ENCODE data around the gene COQ5. TPM values are rescaled to one million over a fixed set of nuclear protein-coding genes. Genes with fewer than 3 reads are reported as not detected.
A peak's percentile ranks its signal among the peaks of the same experiment; 100 is the strongest.

The COQ5 gene
- total and polyA plus RNA-seq, 2 donors (not counting 1 experiment from before 2014, with no cell fraction given), result 38.5 to 39.1 TPM

DNA sequence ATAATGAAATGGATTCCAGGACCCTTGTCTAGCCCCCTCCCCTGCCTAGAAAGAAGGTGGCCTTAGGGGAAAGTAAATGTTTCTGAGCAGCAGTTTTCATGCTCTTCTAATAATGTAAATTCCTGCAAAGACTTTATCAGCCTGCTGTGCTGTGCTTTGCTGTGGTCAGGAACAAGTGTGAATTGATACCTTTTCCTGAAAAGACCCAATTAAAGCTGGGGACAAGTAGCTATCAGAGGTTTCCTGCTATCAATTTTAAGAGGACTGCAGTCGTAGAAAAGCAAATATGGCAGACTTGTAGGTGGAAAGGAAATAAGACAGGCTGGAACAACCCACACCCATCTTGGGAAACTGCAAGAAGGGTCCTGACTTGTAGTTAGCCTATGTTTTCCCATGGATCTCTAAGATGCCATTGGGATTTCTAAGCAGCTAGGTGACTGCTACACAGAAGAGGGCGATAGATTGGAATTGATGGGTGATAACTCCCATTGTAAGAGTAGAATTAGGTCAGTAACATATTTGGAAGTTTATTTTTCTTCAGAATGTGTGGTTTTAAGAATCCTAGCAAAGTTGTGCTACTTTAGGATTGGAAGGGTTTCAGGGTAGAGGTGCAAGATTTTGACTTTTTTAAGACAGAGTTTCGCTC, 30.0 kb downstream of the COQ5 start:
- H2AFZ ChIP-seq (ENCODE audit: low read length), result no peak overlapping the region
- no peak for TF ChIP-seq EZH2 (IDR thresholded peaks at IDR 0.05; ENCODE audit: low read length, missing control alignments)

DNA sequence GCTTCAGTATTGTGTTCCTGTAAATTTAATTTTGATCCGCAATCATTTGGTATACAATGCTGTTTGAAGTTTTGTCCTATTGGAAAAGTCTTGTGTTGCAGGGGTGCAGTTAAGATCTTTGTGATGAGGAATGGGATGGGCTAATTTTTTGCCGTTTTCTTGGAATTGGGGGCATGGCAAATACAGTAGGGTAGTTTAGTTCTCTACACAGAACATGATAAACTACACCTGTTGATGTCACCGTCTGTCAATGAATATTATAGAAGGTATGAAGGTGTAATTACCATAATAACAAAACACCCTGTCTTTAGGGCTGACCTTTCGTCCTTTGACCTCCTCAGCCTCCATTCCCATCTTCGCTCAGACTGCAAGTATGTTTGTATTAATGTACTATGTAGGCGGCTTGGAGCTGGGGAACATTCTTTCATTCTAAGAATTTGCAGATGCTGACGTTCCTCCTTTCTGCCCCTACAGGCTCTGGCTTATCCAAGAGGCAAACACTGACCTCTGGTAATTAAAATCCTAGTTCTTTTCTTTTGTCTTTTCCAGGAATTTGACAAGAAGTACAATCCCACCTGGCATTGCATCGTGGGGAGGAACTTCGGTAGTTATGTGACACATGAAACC, 31.3 kb downstream of the COQ5 start:
- Histone ChIP-seq H4K20me1 (ENCODE audit: control insufficient read depth, extremely low read depth, insufficient read depth, low read length) (peaks cover 7% of the 10 kb centered on the region), H3K79me2 (ENCODE audit: control insufficient read depth, insufficient read depth, low read length) (peaks cover 33% of the 10 kb centered on the region), H3K4me2 (ENCODE audit: extremely low read depth, insufficient read depth, low read length) (peak overlapping the region; percentile 97), H3K4me3 (replicated peaks in 1 of 4; ENCODE audit: control extremely low read depth in 1 of 4, insufficient read depth in 1 of 4, low read depth in 3 of 4, low read length in 4 of 4) (peak overlapping the region; percentile 81 to 98 (median 96)), H3K9me3 (ENCODE audit: control insufficient read depth, insufficient read depth, low read depth, low read length) (no peaks in the 10 kb centered on the region), H3K27ac (ENCODE audit: insufficient read depth, low read length) (no peak overlapping the region), H3K9ac (ENCODE audit: insufficient read depth, low read length) (peak overlapping the region; percentile 24), H3K27me3 (ENCODE audit: control insufficient read depth, insufficient read depth, low read length) (no peaks in the 10 kb centered on the region), H3K36me3 (ENCODE audit: control insufficient read depth, insufficient read depth, low read length) (peaks cover 11% of the 10 kb centered on the region), H2AFZ (ENCODE audit: low read length) (no peak overlapping the region), H3K4me1 (ENCODE audit: control insufficient read depth, extremely low read depth, insufficient read depth, low read length) (peaks cover 6% of the 10 kb centered on the region)
- peak; percentile 20 to 45 for DNase-seq (ENCODE audit: low read depth in 2 of 2)
- TF ChIP-seq, protein P1, sequence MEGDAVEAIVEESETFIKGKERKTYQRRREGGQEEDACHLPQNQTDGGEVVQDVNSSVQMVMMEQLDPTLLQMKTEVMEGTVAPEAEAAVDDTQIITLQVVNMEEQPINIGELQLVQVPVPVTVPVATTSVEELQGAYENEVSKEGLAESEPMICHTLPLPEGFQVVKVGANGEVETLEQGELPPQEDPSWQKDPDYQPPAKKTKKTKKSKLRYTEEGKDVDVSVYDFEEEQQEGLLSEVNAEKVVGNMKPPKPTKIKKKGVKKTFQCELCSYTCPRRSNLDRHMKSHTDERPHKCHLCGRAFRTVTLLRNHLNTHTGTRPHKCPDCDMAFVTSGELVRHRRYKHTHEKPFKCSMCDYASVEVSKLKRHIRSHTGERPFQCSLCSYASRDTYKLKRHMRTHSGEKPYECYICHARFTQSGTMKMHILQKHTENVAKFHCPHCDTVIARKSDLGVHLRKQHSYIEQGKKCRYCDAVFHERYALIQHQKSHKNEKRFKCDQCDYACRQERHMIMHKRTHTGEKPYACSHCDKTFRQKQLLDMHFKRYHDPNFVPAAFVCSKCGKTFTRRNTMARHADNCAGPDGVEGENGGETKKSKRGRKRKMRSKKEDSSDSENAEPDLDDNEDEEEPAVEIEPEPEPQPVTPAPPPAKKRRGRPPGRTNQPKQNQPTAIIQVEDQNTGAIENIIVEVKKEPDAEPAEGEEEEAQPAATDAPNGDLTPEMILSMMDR (conservative IDR thresholded peaks at IDR 0.05 in 1 of 2, IDR thresholded peaks at IDR 0.05 in 1 of 2; ENCODE audit: low read depth in 1 of 2, low read length in 2 of 2), result peak in 1 of 2 donors; percentile 4
- TF ChIP-seq EZH2 (IDR thresholded peaks at IDR 0.05; ENCODE audit: low read length, missing control alignments), result no peak

More for the DNA sequence above, 30.0 kb downstream of the COQ5 start:
- H3K9ac ChIP-seq (ENCODE audit: insufficient read depth, low read length), result no peak overlapping the region
- H3K9me3 ChIP-seq (ENCODE audit: control insufficient read depth, insufficient read depth, low read depth, low read length), result no peaks in the 10 kb centered on the region
- H3K4me1 ChIP-seq (ENCODE audit: control insufficient read depth, extremely low read depth, insufficient read depth, low read length), result peaks cover 6% of the 10 kb centered on the region
- H3K27ac ChIP-seq (ENCODE audit: insufficient read depth, low read length), result no peak overlapping the region
- peak overlapping the region in 1 of 4 experiments; percentile 98 for H3K4me3 ChIP-seq (replicated peaks in 1 of 4; ENCODE audit: control extremely low read depth in 1 of 4, insufficient read depth in 1 of 4, low read depth in 3 of 4, low read length in 4 of 4)
- peak overlapping the region; percentile 51 for H3K4me2 ChIP-seq (ENCODE audit: extremely low read depth, insufficient read depth, low read length)
- peaks cover 13% of the 10 kb centered on the region for H3K36me3 ChIP-seq (ENCODE audit: control insufficient read depth, insufficient read depth, low read length)
- H3K79me2 ChIP-seq (ENCODE audit: control insufficient read depth, insufficient read depth, low read length), result peaks cover 33% of the 10 kb centered on the region
- no peaks in the 10 kb centered on the region for H3K27me3 ChIP-seq (ENCODE audit: control insufficient read depth, insufficient read depth, low read length)
- DNase-seq (ENCODE audit: low read depth in 2 of 2), result no peak
- peaks cover 7% of the 10 kb centered on the region for H4K20me1 ChIP-seq (ENCODE audit: control insufficient read depth, extremely low read depth, insufficient read depth, low read length)

DNA sequence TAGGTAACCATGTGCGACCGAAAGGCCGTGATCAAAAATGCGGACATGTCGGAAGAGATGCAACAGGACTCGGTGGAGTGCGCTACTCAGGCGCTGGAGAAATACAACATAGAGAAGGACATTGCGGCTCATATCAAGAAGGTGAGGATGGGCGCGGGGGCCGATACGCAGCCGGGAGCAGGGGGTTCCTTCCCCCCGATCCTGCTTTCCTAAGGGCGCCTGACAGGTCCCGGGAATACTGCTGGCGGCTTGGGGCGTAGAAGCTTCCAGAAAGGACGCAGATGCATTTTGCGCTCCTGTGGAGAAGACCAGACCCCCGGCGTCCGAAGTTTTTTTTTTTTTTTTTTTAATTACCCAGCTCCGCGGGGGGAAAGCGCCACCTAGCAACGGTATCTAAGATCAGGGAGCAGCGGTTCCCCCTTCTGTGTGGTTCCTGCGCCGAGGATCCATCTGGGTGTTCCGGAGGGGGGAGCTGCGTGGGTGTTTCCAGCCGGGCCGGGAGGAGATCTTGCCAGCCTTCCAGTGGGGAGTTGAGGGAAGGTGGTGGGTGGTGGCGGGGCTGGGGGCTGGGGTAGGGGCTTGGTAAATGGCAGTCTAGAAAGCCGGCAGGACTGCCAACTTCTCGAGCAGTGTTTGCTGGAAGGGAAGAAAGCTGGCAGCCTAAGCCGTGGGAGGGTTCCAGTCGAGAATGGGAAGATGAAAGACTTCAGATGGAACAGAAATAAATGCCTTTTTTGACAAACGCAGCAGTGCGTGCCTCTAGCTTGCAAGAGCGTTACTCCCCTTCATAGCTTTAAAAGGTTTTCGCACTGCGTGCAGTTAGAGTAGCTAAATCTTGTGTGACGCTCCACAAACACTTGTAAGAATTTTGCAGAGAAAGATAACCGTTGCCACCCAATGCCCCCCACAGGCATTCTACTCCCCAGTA, 32.3 kb downstream of the COQ5 start:
- Histone ChIP-seq H3K4me2 (ENCODE audit: extremely low read depth, insufficient read depth, low read length) (peak overlapping the region; percentile 97), H3K4me3 (replicated peaks in 1 of 4; ENCODE audit: control extremely low read depth in 1 of 4, insufficient read depth in 1 of 4, low read depth in 3 of 4, low read length in 4 of 4) (peak overlapping the region; percentile 81 to 98 (median 96)), H3K27me3 (ENCODE audit: control insufficient read depth, insufficient read depth, low read length) (no peaks in the 10 kb centered on the region), H3K4me1 (ENCODE audit: control insufficient read depth, extremely low read depth, insufficient read depth, low read length) (peaks cover 6% of the 10 kb centered on the region), H3K36me3 (ENCODE audit: control insufficient read depth, insufficient read depth, low read length) (peaks cover 11% of the 10 kb centered on the region), H3K9me3 (ENCODE audit: control insufficient read depth, insufficient read depth, low read depth, low read length) (no peaks in the 10 kb centered on the region), H3K79me2 (ENCODE audit: control insufficient read depth, insufficient read depth, low read length) (peaks cover 33% of the 10 kb centered on the region), H3K9ac (ENCODE audit: insufficient read depth, low read length) (peak overlapping the region; percentile 65), H2AFZ (ENCODE audit: low read length) (no peak overlapping the region), H4K20me1 (ENCODE audit: control insufficient read depth, extremely low read depth, insufficient read depth, low read length) (peaks cover 7% of the 10 kb centered on the region), H3K27ac (ENCODE audit: insufficient read depth, low read length) (peak overlapping the region; percentile 66)
- peak; percentile 57 to 61 for DNase-seq (ENCODE audit: low read depth in 2 of 2)
- TF ChIP-seq, protein P1 (conservative IDR thresholded peaks at IDR 0.05 in 1 of 2, IDR thresholded peaks at IDR 0.05 in 1 of 2; ENCODE audit: low read depth in 1 of 2, low read length in 2 of 2), result no peak
